HEK293 (cell line): ENCODE results near the gene LKAAEAR1.

Experiments used
- CTCF ChIA-PET: fragments of 350-600 bp; formaldehyde crosslinking; extraction: SDS; loops from one replicate; lab custom pipeline; 2021; ENCODE audit warnings: antibody characterized with exemption; lab: Yijun Ruan, JAX
- POLR2A ChIA-PET: fragments of 300-600 bp; formaldehyde crosslinking; extraction: SDS; loops from one replicate; lab custom pipeline; 2020; ENCODE audit warnings: antibody characterized with exemption, inconsistent platforms; lab: Yijun Ruan, JAX
- H3K27ac ChIP-seq: fragments of 200-500 bp; sonication (Bioruptor generic); 2 replicates; pipeline ENCODE4 v1.5.1; 2014; ENCODE audit warnings: low read depth, low read length, control low read depth, inconsistent platforms; ENCODE audit errors: extremely low read depth
- H3K36me3 ChIP-seq, 2 experiments: fragments of 200-500 bp in 1 of 2; sonication (Bioruptor generic) in 1 of 2; 1 replicate in 1 of 2; 2 replicates in 1 of 2; pipeline ENCODE4 v1.5.1; 2014 to 2017; ENCODE audit warnings: inconsistent platforms in 2 of 2, low read length in 2 of 2; ENCODE audit not compliant: control insufficient read depth in 2 of 2, insufficient read depth in 1 of 2
- H3K4me1 ChIP-seq: fragments of 200-500 bp; sonication (Bioruptor generic); 2 replicates; pipeline ENCODE4 v1.5.1; 2014; ENCODE audit warnings: mild to moderate bottlenecking, low read length, inconsistent platforms; ENCODE audit not compliant: control insufficient read depth, insufficient read depth
- H3K4me3 ChIP-seq: 2 replicates; pipeline ENCODE4 v1.5.1; 2011; ENCODE audit warnings: low read depth, mild to moderate bottlenecking, control low read depth, low read length, moderate library complexity
- H3K9me3 ChIP-seq: fragments of 200-500 bp; sonication (Bioruptor generic); 2 replicates; pipeline ENCODE4 v1.5.1; 2014; ENCODE audit warnings: low read depth, low read length, inconsistent platforms; ENCODE audit not compliant: control insufficient read depth, insufficient read depth
- GFI1B ChIP-seq: fragments of 450-650 bp; formaldehyde crosslinking; IDR thresholded peaks from 2 replicates; pipeline ENCODE4 v1.5.1; 2016; ENCODE audit warnings: missing biosample characterization, missing genetic modification characterization
- KLF17 ChIP-seq: fragments of 450-650 bp; formaldehyde crosslinking; IDR thresholded peaks from 2 replicates; pipeline ENCODE4 v1.5.1; 2016; ENCODE audit warnings: missing biosample characterization, missing genetic modification characterization
- SCRT2 ChIP-seq: fragments of 450-650 bp; formaldehyde crosslinking; IDR thresholded peaks from 2 replicates; pipeline ENCODE4 v1.5.1; 2016; ENCODE audit warnings: missing biosample characterization, missing genetic modification characterization
- SP2 ChIP-seq: fragments of 450-650 bp; formaldehyde crosslinking; IDR thresholded peaks from 2 replicates; pipeline ENCODE4 v1.5.1; 2016; ENCODE audit warnings: missing biosample characterization, missing genetic modification characterization
- SP3 ChIP-seq: fragments of 450-650 bp; formaldehyde crosslinking; IDR thresholded peaks from 2 replicates; pipeline ENCODE4 v1.5.1; 2016; ENCODE audit warnings: missing biosample characterization, missing genetic modification characterization
- ZBTB17 ChIP-seq: fragments of 450-650 bp; formaldehyde crosslinking; IDR thresholded peaks from 2 replicates; pipeline ENCODE4 v1.5.1; 2016; ENCODE audit warnings: missing biosample characterization, missing genetic modification characterization
- ZBTB20 ChIP-seq: fragments of 450-650 bp; formaldehyde crosslinking; IDR thresholded peaks from 2 replicates; pipeline ENCODE4 v1.5.1; 2016; ENCODE audit warnings: missing biosample characterization, missing genetic modification characterization
- ZBTB8A ChIP-seq: fragments of 450-650 bp; formaldehyde crosslinking; IDR thresholded peaks from 2 replicates; pipeline ENCODE4 v1.5.1; 2016; ENCODE audit warnings: missing biosample characterization, missing genetic modification characterization
- ZIC2 ChIP-seq: fragments of 450-650 bp; formaldehyde crosslinking; IDR thresholded peaks from 2 replicates; pipeline ENCODE4 v1.5.1; 2016; ENCODE audit warnings: missing biosample characterization, missing genetic modification characterization
- ZNF19 ChIP-seq: fragments of 450-650 bp; formaldehyde crosslinking; IDR thresholded peaks from 2 replicates; pipeline ENCODE4; 2016; ENCODE audit warnings: missing biosample characterization, missing genetic modification characterization, low read depth
- ZNF398 ChIP-seq: fragments of 450-650 bp; formaldehyde crosslinking; IDR thresholded peaks from 2 replicates; pipeline ENCODE4 v1.5.1; 2017; ENCODE audit warnings: missing biosample characterization, missing genetic modification characterization
- ZNF76 ChIP-seq: fragments of 450-650 bp; formaldehyde crosslinking; IDR thresholded peaks from 2 replicates; pipeline ENCODE4; 2016; ENCODE audit warnings: low read depth, missing biosample characterization, missing genetic modification characterization, borderline replicate concordance
- ZSCAN5A ChIP-seq: fragments of 450-650 bp; formaldehyde crosslinking; IDR thresholded peaks from 2 replicates; pipeline ENCODE4 v1.5.1; 2016; ENCODE audit warnings: missing biosample characterization, missing genetic modification characterization
- TF ChIP-seq, protein P1 (sequence below): fragments of 450-650 bp; formaldehyde crosslinking; IDR thresholded peaks from 2 replicates; pipeline ENCODE4 v1.5.1; 2016; ENCODE audit warnings: missing biosample characterization, missing genetic modification characterization, borderline replicate concordance
- TF ChIP-seq, protein P2 (sequence below): fragments of 450-650 bp; formaldehyde crosslinking; IDR thresholded peaks from 2 replicates; pipeline ENCODE4 v1.5.1; 2016; ENCODE audit warnings: missing biosample characterization, missing genetic modification characterization
- TF ChIP-seq, protein P3 (sequence below): fragments of 450-650 bp; formaldehyde crosslinking; IDR thresholded peaks from 2 replicates; pipeline ENCODE4 v1.5.1; 2016; ENCODE audit warnings: missing biosample characterization, missing genetic modification characterization

The LKAAEAR1 gene

DNA sequence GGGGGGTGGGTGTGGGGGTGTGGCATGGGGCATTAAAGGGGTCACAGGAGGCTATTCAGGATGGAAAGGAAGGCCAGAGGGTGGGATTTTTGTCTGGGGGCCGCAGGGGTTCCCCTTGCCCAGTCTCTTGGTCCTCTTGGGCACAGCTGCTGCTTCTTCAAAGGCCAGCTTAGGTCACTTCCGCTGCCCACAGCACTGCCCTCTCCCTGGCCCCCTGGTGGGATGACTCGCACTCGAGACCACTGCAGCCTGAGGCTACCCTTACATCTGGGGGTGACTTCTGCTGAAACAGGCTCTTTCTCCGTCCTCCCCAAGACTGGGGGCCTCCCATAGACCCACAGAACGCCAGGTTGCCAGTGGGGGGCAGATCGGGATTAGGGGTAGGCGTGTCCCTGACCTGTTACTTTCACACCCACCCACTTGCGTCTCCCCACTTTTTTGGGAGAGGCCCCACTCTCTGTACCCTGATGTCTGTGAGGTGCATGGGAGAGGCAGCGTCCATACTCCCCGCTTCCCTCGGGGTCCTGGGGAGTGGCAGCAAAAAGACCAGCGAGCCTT, 1.3 kb downstream of the LKAAEAR1 start (continued):
- TF ChIP-seq, protein P1, sequence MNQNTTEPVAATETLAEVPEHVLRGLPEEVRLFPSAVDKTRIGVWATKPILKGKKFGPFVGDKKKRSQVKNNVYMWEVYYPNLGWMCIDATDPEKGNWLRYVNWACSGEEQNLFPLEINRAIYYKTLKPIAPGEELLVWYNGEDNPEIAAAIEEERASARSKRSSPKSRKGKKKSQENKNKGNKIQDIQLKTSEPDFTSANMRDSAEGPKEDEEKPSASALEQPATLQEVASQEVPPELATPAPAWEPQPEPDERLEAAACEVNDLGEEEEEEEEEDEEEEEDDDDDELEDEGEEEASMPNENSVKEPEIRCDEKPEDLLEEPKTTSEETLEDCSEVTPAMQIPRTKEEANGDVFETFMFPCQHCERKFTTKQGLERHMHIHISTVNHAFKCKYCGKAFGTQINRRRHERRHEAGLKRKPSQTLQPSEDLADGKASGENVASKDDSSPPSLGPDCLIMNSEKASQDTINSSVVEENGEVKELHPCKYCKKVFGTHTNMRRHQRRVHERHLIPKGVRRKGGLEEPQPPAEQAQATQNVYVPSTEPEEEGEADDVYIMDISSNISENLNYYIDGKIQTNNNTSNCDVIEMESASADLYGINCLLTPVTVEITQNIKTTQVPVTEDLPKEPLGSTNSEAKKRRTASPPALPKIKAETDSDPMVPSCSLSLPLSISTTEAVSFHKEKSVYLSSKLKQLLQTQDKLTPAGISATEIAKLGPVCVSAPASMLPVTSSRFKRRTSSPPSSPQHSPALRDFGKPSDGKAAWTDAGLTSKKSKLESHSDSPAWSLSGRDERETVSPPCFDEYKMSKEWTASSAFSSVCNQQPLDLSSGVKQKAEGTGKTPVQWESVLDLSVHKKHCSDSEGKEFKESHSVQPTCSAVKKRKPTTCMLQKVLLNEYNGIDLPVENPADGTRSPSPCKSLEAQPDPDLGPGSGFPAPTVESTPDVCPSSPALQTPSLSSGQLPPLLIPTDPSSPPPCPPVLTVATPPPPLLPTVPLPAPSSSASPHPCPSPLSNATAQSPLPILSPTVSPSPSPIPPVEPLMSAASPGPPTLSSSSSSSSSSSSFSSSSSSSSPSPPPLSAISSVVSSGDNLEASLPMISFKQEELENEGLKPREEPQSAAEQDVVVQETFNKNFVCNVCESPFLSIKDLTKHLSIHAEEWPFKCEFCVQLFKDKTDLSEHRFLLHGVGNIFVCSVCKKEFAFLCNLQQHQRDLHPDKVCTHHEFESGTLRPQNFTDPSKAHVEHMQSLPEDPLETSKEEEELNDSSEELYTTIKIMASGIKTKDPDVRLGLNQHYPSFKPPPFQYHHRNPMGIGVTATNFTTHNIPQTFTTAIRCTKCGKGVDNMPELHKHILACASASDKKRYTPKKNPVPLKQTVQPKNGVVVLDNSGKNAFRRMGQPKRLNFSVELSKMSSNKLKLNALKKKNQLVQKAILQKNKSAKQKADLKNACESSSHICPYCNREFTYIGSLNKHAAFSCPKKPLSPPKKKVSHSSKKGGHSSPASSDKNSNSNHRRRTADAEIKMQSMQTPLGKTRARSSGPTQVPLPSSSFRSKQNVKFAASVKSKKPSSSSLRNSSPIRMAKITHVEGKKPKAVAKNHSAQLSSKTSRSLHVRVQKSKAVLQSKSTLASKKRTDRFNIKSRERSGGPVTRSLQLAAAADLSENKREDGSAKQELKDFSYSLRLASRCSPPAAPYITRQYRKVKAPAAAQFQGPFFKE: no peak

GRCh38 chr20:64082126-64082731, 2.0 kb downstream of the LKAAEAR1 start:
- peaks cover 10% of the 10 kb centered on the region for H3K4me1 ChIP-seq
- TF ChIP-seq ZBTB20 (tag by site-specific recombination) (peak; percentile 48), SP2 (tag by site-specific recombination) (0 out of 2 replicates have a peak, but pooled peaks have one; percentile 16), ZNF76 (tag by site-specific recombination) (no peak), GFI1B (tag by site-specific recombination) (no peak), ZIC2 (0 out of 2 replicates have a peak, but pooled peaks have one; percentile 19), SCRT2 (0 out of 2 replicates have a peak, but pooled peaks have one; percentile 22), KLF17 (tag by site-specific recombination) (peak; percentile 34; the same call in 1 of the 2 replicates), ZBTB17 (tag by site-specific recombination) (peak; percentile 55; the same call in 1 of the 2 replicates), SP3 (no peak)
- TF ChIP-seq, protein P2, sequence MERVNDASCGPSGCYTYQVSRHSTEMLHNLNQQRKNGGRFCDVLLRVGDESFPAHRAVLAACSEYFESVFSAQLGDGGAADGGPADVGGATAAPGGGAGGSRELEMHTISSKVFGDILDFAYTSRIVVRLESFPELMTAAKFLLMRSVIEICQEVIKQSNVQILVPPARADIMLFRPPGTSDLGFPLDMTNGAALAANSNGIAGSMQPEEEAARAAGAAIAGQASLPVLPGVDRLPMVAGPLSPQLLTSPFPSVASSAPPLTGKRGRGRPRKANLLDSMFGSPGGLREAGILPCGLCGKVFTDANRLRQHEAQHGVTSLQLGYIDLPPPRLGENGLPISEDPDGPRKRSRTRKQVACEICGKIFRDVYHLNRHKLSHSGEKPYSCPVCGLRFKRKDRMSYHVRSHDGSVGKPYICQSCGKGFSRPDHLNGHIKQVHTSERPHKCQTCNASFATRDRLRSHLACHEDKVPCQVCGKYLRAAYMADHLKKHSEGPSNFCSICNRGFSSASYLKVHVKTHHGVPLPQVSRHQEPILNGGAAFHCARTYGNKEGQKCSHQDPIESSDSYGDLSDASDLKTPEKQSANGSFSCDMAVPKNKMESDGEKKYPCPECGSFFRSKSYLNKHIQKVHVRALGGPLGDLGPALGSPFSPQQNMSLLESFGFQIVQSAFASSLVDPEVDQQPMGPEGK: peak; percentile 55; the same call in 1 of the 2 replicates
- POLR2A ChIA-PET: interaction anchor here (2.9 kb wide), 1 partner anchor 20 kb away, joined by 13 read pairs; the partner anchor contains the start of gene TCEA2
- H3K9me3 ChIP-seq: no peaks in the 10 kb centered on the region
- H3K4me3 ChIP-seq: no peak overlapping the region
- no peaks in the 10 kb centered on the region for H3K36me3 ChIP-seq
- H3K27ac ChIP-seq: no peak overlapping the region
- CTCF ChIA-PET: interaction anchor here (0.9 to 4.8 kb wide), 2 partner anchors 20 to 38 kb away, joined by 3 to 35 read pairs; no protein-coding TSS in a partner anchor

GRCh38 chr20:64081624-64081964, 2.6 kb downstream of the LKAAEAR1 start:
- CTCF ChIA-PET: interaction anchor here (0.9 kb wide), 1 partner anchor 21 kb away, joined by 3 read pairs; no protein-coding TSS in a partner anchor
- H3K27ac ChIP-seq: no peak overlapping the region
- H3K9me3 ChIP-seq: no peaks in the 10 kb centered on the region
- POLR2A ChIA-PET: interaction anchor here (2.9 kb wide), 1 partner anchor 19 kb away, joined by 13 read pairs; the partner anchor contains the start of gene TCEA2
- H3K4me1 ChIP-seq: peaks cover 10% of the 10 kb centered on the region
- no peak overlapping the region for H3K4me3 ChIP-seq
- H3K36me3 ChIP-seq: no peaks in the 10 kb centered on the region
- TF ChIP-seq ZSCAN5A (no peak), ZBTB8A (tag by site-specific recombination) (no peak), ZNF19 (no peak), ZNF398 (tag by site-specific recombination) (no peak)
- TF ChIP-seq, protein P3, sequence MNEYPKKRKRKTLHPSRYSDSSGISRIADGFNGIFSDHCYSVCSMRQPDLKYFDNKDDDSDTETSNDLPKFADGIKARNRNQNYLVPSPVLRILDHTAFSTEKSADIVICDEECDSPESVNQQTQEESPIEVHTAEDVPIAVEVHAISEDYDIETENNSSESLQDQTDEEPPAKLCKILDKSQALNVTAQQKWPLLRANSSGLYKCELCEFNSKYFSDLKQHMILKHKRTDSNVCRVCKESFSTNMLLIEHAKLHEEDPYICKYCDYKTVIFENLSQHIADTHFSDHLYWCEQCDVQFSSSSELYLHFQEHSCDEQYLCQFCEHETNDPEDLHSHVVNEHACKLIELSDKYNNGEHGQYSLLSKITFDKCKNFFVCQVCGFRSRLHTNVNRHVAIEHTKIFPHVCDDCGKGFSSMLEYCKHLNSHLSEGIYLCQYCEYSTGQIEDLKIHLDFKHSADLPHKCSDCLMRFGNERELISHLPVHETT (tag by site-specific recombination): no peak
